GM03348 (cell line): Measurements from ENCODE around the gene TTLL10.

Experiments
- DNase-seq: peaks from one replicate; pipeline ENCODE4 v3.0.0; 2012; ENCODE audit warnings: low spot score

The TTLL10 gene

DNA sequence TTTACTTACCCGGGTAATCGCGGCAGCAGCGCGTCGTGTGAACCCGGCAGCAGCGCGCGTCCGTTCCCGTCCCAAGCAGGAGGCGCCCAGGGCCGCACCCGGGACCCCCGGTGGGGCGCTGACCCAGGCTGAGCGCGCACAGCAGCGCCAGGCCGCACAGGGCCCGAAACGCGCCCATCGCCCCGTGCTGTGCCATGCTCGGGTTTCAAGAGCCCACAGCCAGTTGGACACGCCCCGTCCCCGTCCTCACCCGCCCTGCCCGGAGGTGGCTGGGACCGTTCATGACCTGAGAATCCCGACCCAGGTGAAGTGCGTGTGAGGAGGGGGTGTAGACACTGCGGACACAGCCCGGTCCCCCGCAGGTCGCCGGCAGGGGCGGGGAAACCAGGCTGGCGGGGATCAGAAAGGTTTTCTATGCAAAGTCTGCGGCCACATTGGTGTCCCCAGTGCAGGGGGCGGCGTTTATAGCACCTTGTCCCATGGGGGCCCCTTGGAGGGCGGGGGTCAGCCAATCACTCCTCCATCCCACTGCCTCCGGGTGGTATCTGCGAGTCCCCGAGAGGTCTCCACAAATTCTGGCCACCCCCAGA, 32.8 kb downstream of the TTLL10 start, which contains the start of gene TNFRSF18:
TNFRSF18 (minus strand) TSS at position 217 of the 590 bp plus-strand sequence; CDS start at position 196, 21 bp downstream.
- DNase-seq: no peak

DNA sequence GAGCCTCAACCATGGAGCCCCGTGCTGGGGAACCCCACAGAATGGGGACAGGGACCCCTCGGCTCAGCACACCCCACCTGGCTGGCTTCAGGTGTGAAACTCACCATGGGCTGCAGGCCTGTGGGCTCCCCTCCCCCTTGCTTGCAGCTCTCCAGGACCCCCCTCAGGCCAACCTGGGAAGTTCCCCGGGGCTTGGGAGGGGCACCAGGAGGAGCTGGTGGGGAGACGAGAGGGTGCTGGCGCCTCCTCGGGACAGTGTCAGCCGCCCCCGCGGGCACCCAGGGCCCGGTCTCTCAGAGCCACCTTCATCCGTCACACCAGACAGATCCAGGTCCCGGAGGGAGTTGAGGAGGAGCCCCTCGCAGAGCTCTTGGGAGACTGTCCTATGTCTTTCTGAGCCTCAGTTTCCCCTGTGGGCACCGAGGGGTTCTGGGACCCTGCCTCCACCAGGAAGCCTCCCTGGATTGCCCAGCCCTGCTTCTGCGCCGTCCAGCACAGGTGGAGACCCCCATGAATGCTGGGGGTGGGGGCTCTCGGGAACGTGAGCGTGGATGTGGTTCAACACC, 33.4 kb downstream of the TTLL10 start:
- DNase-seq: no peak

DNA sequence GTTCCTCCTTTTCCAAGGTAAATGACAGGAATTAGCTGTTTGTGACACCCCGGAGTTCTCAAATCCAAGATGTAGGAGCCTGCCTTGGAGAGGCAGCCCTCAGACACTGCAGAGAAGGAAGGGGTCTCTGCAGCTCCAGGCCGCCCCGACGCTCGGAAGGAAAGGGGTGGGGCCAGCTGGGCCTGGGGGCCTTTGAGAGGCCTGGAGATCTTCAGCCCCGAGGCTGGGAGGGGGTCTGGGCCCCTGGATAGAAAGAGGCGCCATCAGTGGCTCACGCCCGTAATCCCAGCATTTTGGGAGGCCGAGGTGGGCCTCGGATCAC, 33.9 kb downstream of the TTLL10 start:
- DNase-seq: no peak

DNA sequence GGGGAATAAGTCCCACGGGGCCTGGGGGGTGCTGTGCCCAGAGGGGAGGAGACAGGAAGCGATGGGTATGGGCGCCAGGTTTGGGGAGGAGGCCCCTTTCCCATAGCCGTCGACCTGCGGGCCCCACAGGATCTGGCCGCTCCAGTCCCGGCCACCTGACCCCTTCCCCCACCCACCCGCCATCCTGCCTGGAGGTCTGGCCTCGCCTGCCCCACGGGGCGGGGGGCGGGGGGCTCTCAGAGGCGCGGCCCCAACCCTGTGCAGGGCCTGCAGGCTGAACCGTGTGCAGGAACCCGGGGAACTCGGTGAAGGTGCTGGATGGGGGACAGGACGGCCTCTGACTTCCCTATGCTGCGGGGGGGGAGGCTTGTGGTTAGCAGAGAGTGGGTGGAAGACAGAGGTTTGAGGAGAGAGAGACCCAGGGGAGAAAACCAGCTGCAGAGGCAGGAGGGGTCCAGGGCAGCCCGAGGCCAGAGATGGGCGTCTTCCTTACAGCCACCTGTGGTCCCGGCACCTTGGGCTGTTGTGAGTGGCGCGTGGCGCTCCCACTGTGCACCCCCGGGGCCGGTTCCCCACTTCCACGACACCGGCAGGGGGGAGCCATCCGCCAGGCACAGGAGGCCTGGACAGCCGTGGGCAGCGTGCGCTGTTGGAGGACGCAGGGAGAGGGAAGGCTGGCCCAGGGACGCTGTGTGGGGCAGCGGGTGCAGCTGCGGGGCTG, 35.2 kb downstream of the TTLL10 start:
- DNase-seq: no peak

DNA sequence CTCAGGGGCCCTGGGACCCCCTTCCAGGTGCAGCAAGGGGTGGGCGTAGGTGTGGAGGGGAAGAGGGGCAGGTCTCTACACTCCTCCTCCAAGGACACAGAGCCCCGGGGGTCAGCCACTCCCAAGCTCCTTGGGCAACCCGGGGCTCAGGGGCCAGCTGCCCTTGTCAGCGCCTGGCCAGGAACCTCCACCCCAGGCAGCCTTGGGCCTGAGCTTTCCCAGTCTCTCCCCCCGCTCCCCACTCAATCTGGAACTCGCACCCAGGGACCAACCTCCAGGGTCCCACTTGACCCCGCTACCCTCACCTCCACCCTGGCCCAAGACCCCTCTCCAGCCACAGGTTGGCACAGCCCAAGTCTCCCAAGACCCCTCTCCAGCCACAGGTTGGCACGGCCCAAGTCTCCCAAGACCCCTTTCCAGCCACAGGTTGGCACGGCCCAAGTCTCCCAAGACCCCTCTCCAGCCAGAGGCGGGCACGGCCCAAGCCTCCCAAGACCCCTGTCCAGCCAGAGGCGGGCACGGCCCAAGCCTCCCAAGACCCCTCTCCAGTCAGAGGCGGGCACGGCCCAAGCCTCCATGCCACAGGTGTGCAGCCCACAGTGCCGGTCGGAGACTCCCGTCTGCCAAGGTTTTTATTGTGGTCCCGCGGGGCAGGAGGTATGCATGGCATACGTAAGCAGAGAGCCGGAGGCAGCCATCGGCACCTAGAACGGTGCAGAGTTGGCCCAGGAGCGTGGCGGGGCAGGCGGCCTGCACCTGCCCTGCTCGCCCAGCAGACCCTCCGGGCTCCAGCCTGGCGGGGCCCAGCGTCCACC, 37.3 kb downstream of the TTLL10 start:
- DNase-seq: no peak

DNA sequence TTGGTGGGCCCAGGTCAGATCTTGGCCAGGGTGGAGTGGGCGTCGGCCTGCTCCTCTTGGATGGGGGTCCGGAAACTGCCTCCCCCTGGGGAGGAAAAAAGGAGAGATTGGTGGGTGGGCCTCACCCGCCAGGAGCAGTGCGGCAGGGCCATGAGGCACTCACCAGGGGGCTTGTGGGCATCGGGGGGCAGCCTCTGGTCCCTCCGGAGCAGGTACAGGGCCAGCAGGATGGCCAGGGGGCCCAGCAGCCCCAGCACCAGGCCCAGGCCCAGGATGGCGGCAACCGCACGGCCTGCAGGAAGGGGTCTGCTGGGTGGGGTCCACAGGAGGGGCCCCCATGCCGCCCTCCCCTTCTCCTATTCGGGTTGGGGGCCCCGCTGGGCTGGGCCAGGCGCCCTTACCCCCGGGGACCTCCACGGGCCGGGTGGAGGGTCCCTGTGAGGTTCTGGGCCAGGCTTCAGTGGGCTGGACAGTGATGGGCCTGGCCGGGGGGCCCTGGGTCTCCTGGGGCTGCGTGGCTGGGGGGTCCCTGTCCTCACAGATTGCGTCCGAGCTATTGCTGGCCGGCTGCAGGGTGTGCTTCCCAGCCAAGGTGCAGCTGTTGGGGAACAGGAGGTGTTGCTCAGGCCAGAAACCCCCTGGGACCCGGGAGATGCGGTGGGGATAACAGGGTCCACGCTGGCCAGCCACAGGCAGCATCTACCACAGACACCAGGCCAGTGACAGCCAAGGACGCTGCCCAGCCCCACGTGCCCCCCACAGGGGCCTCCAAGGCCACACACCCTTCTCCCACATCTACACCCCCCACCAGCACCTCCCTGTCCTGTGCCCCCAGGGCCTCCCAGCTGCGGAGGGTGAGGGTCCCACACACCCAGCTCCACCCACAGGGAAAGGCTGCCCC, 38.1 kb downstream of the TTLL10 start:
- DNase-seq: no peak

DNA sequence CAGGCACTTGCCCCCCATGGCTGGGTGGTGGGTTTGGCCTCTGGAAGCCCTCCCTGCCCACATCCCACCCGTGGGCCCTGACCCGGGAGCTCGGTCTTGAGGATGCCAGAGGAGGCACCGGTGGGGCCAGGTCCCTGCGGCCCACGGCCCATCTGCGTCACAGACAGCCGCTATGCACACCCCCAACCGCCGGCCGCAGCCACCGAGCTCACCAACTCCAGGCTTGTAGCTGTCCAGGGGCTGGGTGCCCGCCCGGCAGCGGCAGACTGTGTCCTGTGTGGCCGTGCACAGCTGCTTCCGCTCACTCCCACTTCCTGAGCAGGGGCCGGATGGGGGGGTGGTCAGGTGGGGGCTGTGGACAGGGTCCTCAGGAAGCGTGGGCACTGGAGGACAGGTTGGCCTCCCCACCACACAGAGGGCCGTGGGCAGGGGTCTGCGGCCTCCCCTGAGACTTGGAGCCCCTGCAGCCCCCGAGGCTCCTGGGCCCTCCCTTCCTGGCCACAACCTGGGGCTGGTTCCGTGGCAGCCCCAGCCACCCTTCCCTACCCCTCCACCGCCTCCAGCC, 39.2 kb downstream of the TTLL10 start:
- no peak for DNase-seq

DNA sequence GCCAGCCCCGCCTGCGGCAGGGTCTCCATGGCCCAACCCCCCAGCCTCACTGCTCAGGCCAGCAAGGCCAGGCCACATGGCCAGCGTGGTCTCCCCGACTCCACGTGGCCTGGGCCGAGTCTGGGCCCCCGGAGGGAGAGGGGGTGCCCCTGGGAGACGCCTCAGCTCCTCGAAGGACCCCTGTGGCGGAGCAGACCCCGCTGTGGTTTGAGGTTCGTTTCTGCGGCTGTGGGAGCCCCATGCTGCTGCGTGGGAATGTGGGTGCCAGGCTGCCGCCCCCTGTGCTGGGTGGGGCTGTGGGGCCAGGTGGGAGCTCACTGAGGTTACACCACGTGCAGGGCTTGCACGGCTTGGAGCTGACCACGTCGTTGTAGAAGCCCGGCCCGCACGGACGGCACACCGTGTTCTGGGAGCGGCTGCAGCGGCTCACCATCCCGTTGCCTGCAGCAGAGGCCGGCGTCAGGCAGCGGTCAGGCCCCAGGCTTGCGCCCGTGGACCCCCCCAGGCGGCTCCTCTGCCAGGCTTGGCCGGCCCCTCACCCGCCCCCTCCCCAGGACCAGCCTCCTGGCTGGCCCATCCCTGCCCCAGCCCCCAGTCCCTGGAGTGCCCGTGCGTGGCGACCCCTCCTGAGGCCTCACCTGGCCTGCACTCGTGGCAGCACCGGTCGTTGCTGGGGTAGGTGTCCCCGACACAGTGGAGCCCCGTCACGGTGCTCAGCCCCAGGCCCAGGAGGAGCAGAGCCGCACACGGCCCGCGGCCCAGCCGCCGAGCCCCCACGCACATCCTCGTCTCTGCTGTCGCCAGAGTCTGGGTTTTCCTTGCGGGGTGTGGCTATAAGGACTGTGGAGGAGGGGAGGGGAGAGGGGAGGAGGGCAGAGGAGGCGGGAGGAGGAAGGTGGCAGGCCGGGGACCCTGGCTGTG, 39.9 kb downstream of the TTLL10 start, which contains the start of gene TNFRSF4:
TNFRSF4 (minus strand) TSS at position 809 of the 921 bp plus-strand sequence; CDS start at position 783, 26 bp downstream.
- DNase-seq: no peak

DNA sequence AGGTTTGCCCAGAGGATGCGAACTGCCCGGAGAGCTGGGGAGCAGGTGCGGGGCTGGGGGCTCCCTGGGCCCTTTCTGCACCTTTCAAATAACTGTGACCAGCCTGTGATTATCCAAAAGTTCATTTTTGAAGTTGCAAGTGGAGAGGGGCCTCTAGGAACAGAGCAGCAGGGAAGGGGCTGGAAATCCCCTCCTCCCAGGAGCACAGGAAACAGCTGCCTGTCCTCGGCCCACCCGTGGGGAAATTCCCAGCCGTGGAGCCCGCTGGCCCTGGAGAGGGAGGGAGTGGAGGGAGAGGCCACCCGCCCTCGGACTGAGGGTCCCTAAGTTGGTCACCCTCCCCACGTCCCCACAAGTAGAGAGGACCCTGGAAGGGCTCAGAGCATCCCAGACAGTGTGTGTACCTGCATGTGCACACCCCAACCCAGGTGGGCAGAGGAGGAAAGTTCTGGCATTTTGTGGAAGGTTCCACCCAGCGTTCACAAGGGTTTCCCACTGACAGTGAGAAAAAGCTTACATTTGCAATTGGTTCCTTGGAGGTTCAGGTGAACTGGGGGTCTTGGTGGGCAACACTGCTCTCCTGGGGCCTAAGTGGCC, 41.5 kb downstream of the TTLL10 start:
- no peak for DNase-seq

DNA sequence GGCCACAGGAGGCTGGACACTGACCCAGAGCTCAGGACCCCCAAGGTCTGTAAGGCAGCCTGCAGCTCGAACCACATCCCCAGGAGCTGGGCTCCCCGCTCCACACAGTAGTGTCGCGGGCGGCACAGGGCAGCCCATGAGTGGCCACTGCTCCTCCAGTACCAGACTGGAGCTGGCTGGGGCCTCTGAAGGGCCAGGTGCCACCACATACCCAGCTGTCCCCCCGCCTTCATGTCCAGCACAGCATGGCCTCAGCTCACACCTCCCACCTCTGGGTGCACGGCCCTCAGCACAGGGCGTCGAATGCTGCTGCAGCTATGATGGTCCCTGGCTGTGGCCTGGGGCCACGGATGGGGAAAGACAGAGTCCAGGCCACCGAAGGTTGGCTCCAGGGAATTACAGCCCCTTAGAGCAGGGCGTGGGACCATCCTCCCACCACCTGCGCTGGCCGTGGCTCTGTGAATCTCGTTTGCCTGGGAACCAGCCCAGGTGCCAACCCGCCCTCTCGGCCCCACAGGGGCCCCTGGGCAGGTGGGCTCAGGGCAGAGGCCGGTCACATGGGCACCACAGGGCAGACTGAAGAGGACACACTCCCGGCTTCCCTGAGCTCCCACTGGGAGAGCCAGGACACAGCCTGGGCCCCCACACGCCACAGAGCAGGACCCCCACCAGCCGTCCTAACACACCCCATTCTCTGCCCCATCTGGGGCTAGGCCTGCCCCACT, 42.4 kb downstream of the TTLL10 start:
- DNase-seq: no peak

DNA sequence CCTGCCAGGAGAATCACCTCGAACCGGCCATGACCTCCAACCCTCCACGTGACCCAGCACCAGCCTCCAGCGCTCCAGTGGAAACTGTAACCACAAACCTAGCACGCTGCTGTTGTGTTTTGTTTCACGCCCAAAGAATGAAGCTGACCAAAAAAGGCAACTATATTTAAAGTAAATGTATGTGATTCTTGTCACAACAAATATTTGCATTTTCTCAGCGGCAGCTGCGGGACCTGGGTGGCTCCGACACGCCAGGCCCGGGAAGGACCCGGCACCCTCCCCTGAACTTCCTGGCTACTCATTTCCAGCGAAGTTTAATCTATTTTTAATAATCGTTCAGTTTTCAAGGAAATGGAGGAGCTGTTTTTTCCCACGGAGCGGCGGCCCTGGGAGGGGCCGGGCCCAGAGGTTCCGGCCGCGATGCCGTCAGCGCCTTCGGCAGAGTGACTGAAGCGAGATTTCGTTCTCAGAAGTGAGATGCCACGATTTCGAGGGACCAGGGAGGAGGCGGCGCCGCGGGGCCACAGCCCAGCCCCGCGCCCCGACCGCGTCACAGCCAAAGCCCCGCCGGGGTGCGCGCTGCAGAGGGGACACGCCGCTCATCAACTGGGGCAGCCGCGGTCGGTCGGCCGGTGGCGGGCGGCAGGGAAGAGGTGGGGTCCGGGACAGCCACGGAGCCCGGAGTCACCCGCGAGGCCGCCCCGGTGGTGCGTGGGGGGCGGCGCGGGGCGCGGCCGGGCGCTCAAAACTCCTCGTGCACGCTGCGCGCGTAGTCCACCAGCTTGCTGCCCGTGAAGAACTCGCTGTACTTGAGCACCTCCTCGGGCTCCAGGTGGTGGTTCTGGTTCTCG, 43.3 kb downstream of the TTLL10 start:
- DNase-seq: no peak

DNA sequence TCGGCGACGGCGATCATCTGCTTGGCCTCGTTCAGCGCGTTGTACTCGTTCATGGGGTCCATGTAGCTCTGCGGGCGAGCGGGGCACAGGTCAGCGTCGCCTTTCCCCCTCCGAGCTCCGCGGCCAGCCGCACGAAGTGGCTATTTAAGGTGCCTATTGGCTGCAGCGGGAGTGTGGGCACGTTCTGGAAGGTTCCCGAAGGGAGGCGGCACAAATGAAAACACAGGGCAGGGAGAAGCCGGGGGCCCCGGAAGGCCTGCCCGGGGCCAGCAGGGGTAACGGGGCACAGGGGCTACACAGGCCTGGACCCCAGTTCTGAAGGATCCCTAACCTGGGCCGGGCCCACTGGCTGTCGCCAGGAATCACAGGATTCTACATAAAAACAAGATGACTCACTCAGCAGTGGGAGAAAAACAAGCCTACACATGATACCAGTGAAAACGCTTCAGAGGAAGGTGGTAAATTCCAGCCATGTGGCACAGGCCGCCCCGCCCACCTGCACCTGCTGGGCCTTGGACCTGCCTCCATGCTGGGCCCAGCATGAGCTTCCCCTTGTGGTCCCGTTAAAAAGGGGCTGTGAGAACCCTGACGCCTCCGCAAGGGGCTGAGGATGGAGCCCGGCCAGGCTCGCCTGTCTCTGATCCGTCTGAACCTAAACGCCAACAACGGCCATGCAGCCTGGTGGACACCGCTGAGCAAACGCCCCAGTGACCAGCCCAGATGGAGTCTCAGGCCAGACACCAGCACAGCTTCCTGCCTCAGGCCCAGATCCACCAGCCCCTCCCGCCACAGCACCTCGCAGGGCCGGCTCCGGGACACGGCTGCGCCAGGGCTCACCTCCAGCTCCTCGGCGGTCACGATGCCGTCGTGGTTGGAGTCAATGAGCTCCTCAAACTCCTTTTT, 44.2 kb downstream of the TTLL10 start:
- no peak for DNase-seq

DNA sequence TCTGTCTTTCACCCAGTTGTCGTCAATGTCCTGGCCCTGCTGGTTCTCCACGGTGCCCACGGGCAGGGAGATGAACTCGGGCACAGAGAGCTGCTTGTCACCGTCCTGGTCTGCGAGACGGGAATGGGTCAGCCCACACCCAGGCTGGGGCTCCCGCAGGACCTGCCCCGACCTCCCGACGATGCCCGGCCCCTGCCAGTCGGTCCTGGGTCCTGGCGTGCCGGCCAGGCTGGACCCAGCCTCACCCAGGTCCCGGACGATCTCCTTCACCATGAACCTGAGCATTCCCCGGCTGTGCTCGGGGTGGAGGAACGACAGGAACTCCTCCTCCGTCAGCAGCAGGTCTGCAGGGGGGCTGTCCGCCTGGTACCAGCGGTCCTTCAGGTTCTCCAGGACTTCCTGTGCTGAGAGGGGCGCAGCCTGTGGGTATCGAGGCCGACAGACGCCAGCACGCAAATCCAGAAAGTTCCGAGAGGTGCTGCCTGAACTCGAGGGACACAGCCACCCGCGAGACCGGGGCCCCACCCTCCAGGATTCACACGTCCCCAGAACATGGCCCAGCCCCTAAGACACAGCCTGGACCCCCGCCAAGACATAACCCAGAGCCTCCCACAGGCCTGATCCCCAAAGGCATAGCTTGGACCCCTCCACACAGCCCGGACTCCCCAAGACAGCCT, 45.0 kb downstream of the TTLL10 start:
- DNase-seq: no peak

DNA sequence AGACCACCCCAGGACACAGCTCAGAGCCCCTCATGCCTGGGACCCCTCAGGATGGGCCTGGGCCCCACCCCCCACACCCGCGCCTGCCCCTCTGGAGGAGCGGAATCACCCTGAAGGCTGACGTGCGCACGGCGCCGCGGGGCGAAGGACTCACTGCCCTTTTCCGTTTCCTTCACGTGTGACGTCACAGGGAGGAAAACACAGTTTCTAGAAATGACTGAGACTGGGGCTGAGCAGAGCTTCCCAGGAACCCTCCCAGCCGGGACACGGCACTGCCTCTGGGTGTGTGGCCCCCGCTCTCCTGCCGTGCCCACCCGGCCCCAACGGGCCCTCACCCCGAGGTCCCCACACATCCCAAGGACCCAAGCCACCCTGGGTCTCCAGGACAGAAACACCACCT, 45.7 kb downstream of the TTLL10 start:
- DNase-seq: no peak

DNA sequence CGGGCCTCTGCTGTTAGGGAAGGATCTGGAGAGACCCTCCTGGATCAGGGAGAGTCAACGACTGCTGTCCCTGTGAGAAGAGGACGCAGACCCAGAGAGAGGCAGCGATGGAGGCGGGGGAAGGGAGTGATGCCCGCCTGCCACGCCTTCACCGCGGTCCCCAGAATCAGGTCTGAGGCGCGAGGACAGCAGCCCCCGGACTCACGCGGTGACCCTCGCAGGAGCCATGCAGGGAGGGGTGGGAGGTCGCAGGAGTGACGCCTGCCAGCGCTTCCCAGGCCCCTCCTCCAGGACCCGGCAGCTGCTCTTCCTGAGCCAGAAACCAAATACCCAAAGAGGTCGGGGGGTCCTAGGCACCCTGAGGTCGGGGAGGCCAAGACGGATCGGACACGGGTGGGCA, 46.5 kb downstream of the TTLL10 start:
- no peak for DNase-seq

DNA sequence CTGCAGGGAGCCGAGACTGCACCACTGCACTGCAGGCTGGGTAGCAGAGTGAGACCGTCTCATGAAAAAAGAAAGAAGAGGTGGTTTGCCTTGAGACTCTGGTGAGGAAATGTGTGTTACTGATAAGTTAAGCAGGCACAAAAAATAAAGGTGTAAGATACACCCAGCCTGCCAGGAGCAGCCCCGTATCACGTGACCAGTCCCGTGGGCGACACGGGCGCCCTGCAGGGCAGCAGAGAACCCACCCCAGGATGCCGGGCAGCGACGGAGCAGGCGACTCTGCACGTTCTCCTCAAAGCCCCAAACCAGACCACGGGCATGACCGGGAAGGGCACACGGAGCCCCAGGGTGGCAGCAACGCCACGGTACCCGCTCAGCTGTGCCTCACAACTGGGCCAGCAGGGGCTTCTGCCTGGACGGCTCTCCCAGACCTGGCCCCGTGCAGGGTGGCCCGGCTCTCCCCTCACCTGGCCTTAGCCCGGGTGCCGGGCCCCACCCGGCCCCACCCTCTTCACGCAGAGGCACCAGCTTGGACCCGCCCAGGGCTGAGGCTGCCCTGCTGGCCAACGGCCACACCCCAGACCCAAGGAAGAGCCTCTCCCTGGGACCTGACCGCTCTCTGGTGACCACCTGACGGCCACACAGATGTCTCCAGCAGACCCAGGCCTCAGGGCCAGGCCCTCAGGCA, 48.4 kb downstream of the TTLL10 start:
- DNase-seq: no peak
